ENCODE results near the gene ARHGEF9. TPM values are rescaled to one million over a fixed set of nuclear protein-coding genes. Genes with fewer than 3 reads are reported as not detected.

ARHGEF9 gene
- total RNA-seq, 3 donors from 2014 or later: 9.3 to 28.0 (median 16.1) TPM

- no peak overlapping the region for H3K4me3 ChIP-seq
- no peak for TF ChIP-seq POLR2AphosphoS5 (IDR thresholded peaks at IDR 0.05)
- TF ChIP-seq POLR2A (IDR thresholded peaks at IDR 0.05): no peak
- TF ChIP-seq, protein P1, sequence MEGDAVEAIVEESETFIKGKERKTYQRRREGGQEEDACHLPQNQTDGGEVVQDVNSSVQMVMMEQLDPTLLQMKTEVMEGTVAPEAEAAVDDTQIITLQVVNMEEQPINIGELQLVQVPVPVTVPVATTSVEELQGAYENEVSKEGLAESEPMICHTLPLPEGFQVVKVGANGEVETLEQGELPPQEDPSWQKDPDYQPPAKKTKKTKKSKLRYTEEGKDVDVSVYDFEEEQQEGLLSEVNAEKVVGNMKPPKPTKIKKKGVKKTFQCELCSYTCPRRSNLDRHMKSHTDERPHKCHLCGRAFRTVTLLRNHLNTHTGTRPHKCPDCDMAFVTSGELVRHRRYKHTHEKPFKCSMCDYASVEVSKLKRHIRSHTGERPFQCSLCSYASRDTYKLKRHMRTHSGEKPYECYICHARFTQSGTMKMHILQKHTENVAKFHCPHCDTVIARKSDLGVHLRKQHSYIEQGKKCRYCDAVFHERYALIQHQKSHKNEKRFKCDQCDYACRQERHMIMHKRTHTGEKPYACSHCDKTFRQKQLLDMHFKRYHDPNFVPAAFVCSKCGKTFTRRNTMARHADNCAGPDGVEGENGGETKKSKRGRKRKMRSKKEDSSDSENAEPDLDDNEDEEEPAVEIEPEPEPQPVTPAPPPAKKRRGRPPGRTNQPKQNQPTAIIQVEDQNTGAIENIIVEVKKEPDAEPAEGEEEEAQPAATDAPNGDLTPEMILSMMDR (IDR thresholded peaks at IDR 0.05): no peak
- no peaks in the 10 kb centered on the region for H3K9me3 ChIP-seq
- DNase-seq (ENCODE audit: low spot score in 2 of 2): no peak
- peaks cover 0 to 31% of the 10 kb centered on the region in 2 donors for H3K27me3 ChIP-seq
- no peaks in the 10 kb centered on the region for H3K4me1 ChIP-seq
- no peak overlapping the region for H3K27ac ChIP-seq
- intact Hi-C loops (cut with DNase I; ENCODE audit: low total_unique reads): no loop called here
- H3K36me3 ChIP-seq: no peaks in the 10 kb centered on the region
Measured at GRCh38 chrX:63747331-63747730, 37.7 kb downstream of the ARHGEF9 start.

DNA sequence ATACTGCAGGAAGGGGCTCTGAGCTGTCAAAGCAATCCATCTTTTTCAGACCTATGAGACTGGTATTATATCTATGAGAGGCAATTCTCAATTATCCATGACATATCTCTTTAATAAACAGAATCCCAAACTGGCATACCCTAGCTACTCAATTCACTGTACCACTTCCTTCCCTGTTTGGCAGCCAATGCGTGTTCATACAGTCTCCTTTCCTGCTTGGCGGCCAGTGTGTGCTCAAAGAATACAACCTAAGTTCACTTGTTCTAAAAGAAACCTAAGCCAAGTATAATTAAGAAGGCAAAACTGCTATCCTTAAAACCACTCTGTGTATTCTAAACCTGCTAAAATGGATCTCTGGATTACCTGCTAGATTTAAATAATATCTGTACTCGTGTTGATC, 38.3 kb downstream of the ARHGEF9 start:
- peaks cover 0 to 30% of the 10 kb centered on the region in 2 donors for H3K27me3 ChIP-seq
- no peak overlapping the region for H3K4me3 ChIP-seq
- TF ChIP-seq POLR2AphosphoS5 (IDR thresholded peaks at IDR 0.05) (no peak), POLR2A (IDR thresholded peaks at IDR 0.05) (no peak)
- TF ChIP-seq, protein P1 (IDR thresholded peaks at IDR 0.05): no peak
- no peak overlapping the region for H3K27ac ChIP-seq
- no peaks in the 10 kb centered on the region for H3K4me1 ChIP-seq
- intact Hi-C loops (cut with DNase I; ENCODE audit: low total_unique reads): no loop called here
- no peak for DNase-seq (ENCODE audit: low spot score in 2 of 2)
- no peaks in the 10 kb centered on the region for H3K36me3 ChIP-seq
- no peaks in the 10 kb centered on the region for H3K9me3 ChIP-seq

- TF ChIP-seq POLR2A (IDR thresholded peaks at IDR 0.05) (no peak), POLR2AphosphoS5 (IDR thresholded peaks at IDR 0.05) (no peak)
- TF ChIP-seq, protein P1 (IDR thresholded peaks at IDR 0.05): no peak
- no peak for DNase-seq (ENCODE audit: low spot score in 2 of 2)
- Histone ChIP-seq H3K36me3 (no peaks in the 10 kb centered on the region), H3K9me3 (no peaks in the 10 kb centered on the region), H3K4me3 (no peak overlapping the region), H3K27ac (no peak overlapping the region), H3K27me3 (peaks cover 0 to 26% of the 10 kb centered on the region in 2 donors), H3K4me1 (no peaks in the 10 kb centered on the region)
- intact Hi-C loops (cut with DNase I; ENCODE audit: low total_unique reads): no loop called here
Measured at GRCh38 chrX:63746278-63746677, 38.7 kb downstream of the ARHGEF9 start.

GRCh38 chrX:63744850-63745394, 40.1 kb downstream of the ARHGEF9 start:
- Histone ChIP-seq H3K27me3 (peaks cover 0 to 30% of the 10 kb centered on the region in 2 donors), H3K4me1 (no peaks in the 10 kb centered on the region), H3K27ac (no peak overlapping the region), H3K9me3 (no peaks in the 10 kb centered on the region), H3K4me3 (no peak overlapping the region), H3K36me3 (no peaks in the 10 kb centered on the region)
- TF ChIP-seq, protein P1 (IDR thresholded peaks at IDR 0.05): no peak
- TF ChIP-seq POLR2A (IDR thresholded peaks at IDR 0.05) (no peak), POLR2AphosphoS5 (IDR thresholded peaks at IDR 0.05) (no peak)
- DNase-seq (ENCODE audit: low spot score in 2 of 2): no peak
- intact Hi-C loops (cut with DNase I; ENCODE audit: low total_unique reads): no loop called here

DNA sequence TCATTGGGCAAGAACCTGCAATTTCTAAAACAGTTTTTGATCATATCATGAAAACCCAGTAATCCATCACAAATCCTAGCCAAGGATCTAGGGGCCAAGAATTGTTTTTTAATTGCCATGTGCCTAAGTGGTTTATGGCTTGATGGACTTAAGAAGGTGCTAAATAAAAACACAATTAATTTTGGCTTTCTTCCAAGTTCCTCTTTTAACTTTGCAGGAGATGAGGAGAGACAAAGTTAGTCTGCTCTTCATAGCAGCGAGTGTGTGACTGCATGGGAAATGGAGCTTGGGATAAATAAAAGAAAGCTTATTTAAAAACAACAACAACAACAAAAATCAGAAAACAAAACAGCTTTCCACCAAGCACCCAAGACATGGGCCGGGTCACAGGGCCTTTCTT, 41.4 kb downstream of the ARHGEF9 start:
- Histone ChIP-seq H3K27ac (no peak overlapping the region), H3K9me3 (no peaks in the 10 kb centered on the region), H3K27me3 (peaks cover 0 to 30% of the 10 kb centered on the region in 2 donors), H3K4me1 (no peaks in the 10 kb centered on the region), H3K36me3 (no peaks in the 10 kb centered on the region), H3K4me3 (no peak overlapping the region)
- TF ChIP-seq, protein P1 (IDR thresholded peaks at IDR 0.05): no peak
- TF ChIP-seq POLR2AphosphoS5 (IDR thresholded peaks at IDR 0.05) (no peak), POLR2A (IDR thresholded peaks at IDR 0.05) (no peak)
- intact Hi-C loops (cut with DNase I; ENCODE audit: low total_unique reads): no loop called here
- DNase-seq (ENCODE audit: low spot score in 2 of 2): no peak
